Dendritic cell treated with granulocyte-macrophage colony-stimulating factor and Interleukin-4, amounts not matched to agents 40 ng/mL and 50 ng/mL, for 4 days (primary cell): ENCODE data around the gene SCAMP4.
A peak's percentile ranks its signal among the peaks of the same experiment; 100 is the strongest.

Experiments
- H3K27ac Mint-ChIP-seq: one replicate; pipeline ENCODE4 v1.8.0; 2022; ENCODE audit warnings: mild to moderate bottlenecking, mixed read lengths
- H3K27me3 Mint-ChIP-seq: one replicate; pipeline ENCODE4 v1.8.0; 2022; ENCODE audit warnings: mild to moderate bottlenecking, mixed read lengths
- H3K36me3 Mint-ChIP-seq: one replicate; pipeline ENCODE4 v1.8.0; 2022; ENCODE audit warnings: low read depth, mixed read lengths
- H3K4me1 Mint-ChIP-seq: one replicate; pipeline ENCODE4 v1.8.0; 2022; ENCODE audit warnings: low read depth, mixed read lengths
- H3K4me3 Mint-ChIP-seq: one replicate; pipeline ENCODE4 v1.8.0; 2022; ENCODE audit warnings: mild to moderate bottlenecking, moderate library complexity, mixed read lengths
- H3K9me3 Mint-ChIP-seq: one replicate; pipeline ENCODE4 v1.8.0; 2022; ENCODE audit warnings: mixed read lengths
- intact Hi-C: fragments of 100-400 bp; cut with micrococcal nuclease; formaldehyde crosslinking; loops from one replicate; pipeline ENCODE4 v1.15.0; 2022

SCAMP4 gene

DNA sequence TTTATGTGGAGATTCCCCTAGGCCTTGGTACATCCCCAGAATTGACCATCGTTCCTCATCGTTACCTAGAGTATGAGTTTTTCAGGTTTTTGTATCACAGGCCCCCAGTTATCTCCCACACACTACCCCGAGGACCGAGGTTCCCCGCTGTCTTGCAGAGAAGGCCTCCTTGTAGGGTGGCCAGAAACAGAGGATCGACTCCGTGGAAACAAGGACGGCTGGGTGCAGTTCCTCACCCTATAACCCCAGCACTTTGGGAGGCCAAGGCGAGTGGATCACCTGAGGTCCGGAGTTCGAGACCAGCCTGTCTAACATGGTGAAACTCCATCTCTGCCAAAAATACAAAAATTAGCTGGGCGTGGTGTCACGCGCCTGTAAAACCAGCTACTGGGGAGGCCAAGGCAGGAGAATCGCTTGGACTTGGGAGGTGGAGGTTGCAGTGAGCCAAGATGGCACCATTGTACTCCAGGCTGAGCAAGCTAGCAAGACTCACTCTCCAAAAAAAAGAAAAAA, 720 bp downstream of the SCAMP4 start:
- peak overlapping the region; percentile 93 for H3K4me3 Mint-ChIP-seq
- no peaks in the 10 kb centered on the region for H3K27me3 Mint-ChIP-seq
- H3K36me3 Mint-ChIP-seq, result peaks cover 51% of the 10 kb centered on the region
- peaks cover 80% of the 10 kb centered on the region for H3K4me1 Mint-ChIP-seq
- H3K27ac Mint-ChIP-seq, result peak overlapping the region; percentile 99
- H3K9me3 Mint-ChIP-seq, result no peaks in the 10 kb centered on the region
- intact Hi-C loops, result no loop called here

DNA sequence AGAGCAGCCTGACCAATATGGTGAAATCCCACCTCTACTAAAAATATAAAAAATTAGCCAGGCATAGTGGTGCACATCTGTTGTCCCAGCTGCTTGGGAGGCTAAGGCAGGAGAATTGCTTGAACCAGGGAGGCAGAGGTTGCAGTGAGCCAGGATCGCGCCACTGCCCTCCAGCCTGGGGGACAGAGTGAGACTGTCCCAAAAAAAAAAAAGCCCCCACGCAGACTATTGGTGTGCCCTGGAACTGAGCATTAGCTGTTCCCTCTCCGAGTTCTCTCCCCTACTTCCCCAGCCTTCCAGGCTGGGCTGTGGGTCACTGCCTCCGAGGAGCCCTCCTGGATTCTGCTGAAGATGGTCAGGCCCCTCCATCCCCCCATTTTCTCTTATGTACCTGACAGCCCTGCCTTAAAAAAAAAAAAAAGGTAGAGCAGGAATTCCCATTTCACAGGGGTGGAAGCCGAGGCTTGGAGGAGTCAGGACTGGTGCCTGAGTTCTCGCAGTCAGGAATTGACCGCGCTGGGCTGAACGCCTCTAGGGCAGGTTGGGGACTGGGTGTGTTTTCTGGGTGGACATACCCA, 1.9 kb downstream of the SCAMP4 start:
- intact Hi-C loops, result no loop called here

DNA sequence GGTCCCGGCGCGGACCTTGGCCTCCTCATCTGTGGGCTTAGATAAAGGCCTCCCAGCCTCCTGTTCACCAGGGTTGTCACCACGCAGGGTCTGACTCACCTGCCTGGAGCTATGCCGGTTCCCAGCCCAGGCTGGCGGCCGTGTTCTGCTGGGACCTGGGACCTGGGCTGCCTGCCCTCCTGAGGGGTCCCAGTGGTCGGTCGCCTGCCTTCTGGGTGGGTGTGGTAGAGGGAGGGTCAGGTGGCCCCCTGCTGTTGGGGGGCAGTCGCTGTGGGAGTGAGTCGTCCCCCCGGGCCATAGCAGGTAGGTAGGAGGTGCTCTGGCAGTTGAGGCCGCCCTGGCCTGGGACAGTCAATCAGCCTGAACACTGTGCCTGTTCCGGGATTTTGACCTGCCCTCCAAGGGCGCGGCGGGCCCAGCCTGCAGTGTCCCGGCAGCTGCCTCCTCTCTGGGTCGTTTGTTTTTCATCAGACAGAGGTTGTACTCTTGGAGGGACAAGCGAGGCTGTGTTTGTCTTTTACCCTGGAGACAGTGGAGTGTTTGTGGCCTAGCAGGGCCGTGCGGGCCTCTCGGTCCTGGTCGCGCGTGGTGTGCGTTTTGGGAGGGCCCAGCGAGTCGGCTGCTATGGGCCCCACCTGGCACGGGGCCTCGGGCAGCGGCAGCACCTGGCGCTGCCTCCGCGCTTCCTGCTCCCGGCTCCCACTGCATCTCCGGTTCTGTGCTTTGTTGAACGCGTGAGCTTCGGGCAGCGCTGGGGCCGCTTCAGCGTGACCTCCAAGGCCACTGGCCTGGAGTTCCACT, 2.6 kb downstream of the SCAMP4 start:
- Mint-ChIP-seq H3K36me3 (peaks cover 67% of the 10 kb centered on the region), H3K27me3 (no peaks in the 10 kb centered on the region), H3K4me3 (no peak overlapping the region), H3K27ac (peak overlapping the region; percentile 61), H3K4me1 (peaks cover 68% of the 10 kb centered on the region), H3K9me3 (no peaks in the 10 kb centered on the region)
- intact Hi-C loops, result no loop called here

More for the DNA sequence above, 1.9 kb downstream of the SCAMP4 start:
- H3K27ac Mint-ChIP-seq, result peak overlapping the region; percentile 61
- peaks cover 69% of the 10 kb centered on the region for H3K4me1 Mint-ChIP-seq
- H3K9me3 Mint-ChIP-seq, result no peaks in the 10 kb centered on the region
- H3K36me3 Mint-ChIP-seq, result peaks cover 60% of the 10 kb centered on the region
- no peaks in the 10 kb centered on the region for H3K27me3 Mint-ChIP-seq
- peak overlapping the region; percentile 26 for H3K4me3 Mint-ChIP-seq

DNA sequence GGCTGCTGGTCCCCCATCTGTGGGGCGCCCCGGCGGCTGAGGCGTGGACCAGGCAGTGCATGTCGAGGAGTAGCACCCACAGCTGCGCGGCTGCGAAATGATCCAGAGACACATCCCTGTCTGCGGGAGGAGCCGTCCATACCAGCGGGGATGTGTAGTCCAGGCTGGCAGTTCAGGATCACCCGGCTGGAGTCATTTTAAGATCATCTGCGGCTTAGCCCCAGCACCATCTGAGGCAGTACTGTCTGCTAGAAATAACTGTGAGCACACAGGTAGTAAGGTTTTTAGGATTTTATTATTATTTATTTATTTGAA, 3.1 kb downstream of the SCAMP4 start:
- H3K36me3 Mint-ChIP-seq, result peaks cover 72% of the 10 kb centered on the region
- no peak overlapping the region for H3K27ac Mint-ChIP-seq
- no peak overlapping the region for H3K4me3 Mint-ChIP-seq
- H3K27me3 Mint-ChIP-seq, result no peaks in the 10 kb centered on the region
- H3K4me1 Mint-ChIP-seq, result peaks cover 67% of the 10 kb centered on the region
- intact Hi-C loops, result no loop called here
- H3K9me3 Mint-ChIP-seq, result no peaks in the 10 kb centered on the region

DNA sequence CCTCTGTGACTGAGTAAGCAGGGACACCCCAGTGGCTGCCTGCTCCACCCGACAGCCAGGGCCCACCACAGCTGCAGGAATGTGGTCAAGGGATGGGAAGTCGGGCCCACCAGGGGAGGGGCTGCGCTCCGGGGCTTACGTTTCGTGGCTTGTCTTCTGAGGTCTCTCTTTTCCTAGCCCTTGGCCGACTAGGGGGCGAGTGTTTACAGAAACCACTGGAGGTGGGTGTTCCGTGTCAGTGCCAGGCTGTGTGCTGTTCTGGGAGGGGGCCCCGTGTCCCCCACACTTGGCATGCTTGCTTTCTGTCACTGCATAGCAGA, 4.5 kb downstream of the SCAMP4 start:
- H3K27ac Mint-ChIP-seq, result no peak overlapping the region
- H3K4me3 Mint-ChIP-seq, result no peak overlapping the region
- intact Hi-C loops, result no loop called here
- peaks cover 63% of the 10 kb centered on the region for H3K4me1 Mint-ChIP-seq
- H3K9me3 Mint-ChIP-seq, result no peaks in the 10 kb centered on the region
- no peaks in the 10 kb centered on the region for H3K27me3 Mint-ChIP-seq
- peaks cover 86% of the 10 kb centered on the region for H3K36me3 Mint-ChIP-seq

DNA sequence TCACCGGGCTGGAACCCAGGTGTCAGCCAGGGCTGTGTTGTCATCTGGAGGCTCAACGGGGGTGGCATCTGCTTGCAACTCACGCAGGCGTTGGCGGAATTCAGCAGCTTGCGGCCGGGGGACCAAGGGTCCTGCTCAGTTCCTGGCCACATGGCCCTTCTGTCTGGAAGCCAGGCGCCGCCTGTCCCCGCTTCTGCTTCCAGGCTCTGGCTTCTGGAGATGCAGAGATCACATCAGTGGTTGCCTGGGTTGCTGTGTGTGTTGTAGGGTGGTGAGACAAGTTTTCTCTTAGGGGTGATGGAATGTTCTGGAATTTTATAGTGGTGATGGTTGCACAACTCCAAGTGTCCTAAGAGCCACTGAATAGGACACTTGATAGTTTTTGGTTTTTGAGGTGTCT, 5.0 kb downstream of the SCAMP4 start:
- no peaks in the 10 kb centered on the region for H3K9me3 Mint-ChIP-seq
- H3K36me3 Mint-ChIP-seq, result peaks cover 91% of the 10 kb centered on the region
- H3K27ac Mint-ChIP-seq, result no peak overlapping the region
- intact Hi-C loops, result no loop called here
- no peaks in the 10 kb centered on the region for H3K27me3 Mint-ChIP-seq
- H3K4me1 Mint-ChIP-seq, result peaks cover 62% of the 10 kb centered on the region
- H3K4me3 Mint-ChIP-seq, result no peak overlapping the region

DNA sequence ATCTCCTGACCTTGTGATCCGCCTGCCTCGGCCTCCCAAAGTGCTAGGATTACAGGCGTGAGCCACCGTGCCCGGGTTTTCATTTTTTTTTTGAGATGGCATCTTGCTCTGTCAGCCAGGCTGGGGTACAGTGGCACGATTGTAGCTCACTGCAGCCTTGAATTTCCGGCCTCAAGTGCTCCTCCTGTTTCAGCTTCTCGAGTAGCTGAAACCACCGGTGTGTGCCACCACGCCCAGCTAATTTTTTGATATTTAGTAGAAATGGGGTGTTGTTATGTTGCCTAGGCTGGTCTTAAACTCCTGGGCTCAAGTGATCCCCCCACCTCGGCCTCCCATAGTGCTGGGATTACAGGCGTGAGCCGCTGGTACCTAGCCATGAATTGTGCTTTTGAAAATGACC, 5.9 kb downstream of the SCAMP4 start:
- H3K4me1 Mint-ChIP-seq, result peaks cover 64% of the 10 kb centered on the region
- H3K27ac Mint-ChIP-seq, result no peak overlapping the region
- no peaks in the 10 kb centered on the region for H3K9me3 Mint-ChIP-seq
- H3K27me3 Mint-ChIP-seq, result no peaks in the 10 kb centered on the region
- H3K36me3 Mint-ChIP-seq, result peaks cover 92% of the 10 kb centered on the region
- intact Hi-C loops, result no loop called here
- no peak overlapping the region for H3K4me3 Mint-ChIP-seq

DNA sequence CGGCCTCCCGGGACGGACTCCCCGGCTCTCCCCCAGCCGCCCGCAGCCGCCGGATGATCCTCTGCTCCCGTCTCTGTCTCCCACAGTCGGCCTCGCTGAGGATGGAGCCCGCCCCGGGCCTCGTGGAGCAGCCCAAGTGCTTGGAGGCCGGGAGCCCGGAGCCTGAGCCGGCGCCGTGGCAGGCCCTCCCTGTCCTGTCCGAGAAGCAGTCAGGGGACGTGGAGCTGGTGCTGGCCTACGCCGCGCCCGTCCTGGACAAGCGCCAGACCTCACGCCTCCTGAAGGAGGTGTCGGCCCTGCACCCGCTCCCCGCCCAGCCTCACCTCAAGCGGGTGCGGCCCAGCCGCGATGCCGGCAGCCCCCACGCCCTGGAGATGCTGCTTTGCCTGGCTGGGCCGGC, 6.8 kb downstream of the SCAMP4 start:
- no peak overlapping the region for H3K27ac Mint-ChIP-seq
- H3K27me3 Mint-ChIP-seq, result no peaks in the 10 kb centered on the region
- H3K4me1 Mint-ChIP-seq, result peaks cover 67% of the 10 kb centered on the region
- no peaks in the 10 kb centered on the region for H3K9me3 Mint-ChIP-seq
- H3K36me3 Mint-ChIP-seq, result peaks cover 88% of the 10 kb centered on the region
- intact Hi-C loops, result no loop called here
- H3K4me3 Mint-ChIP-seq, result no peak overlapping the region

DNA sequence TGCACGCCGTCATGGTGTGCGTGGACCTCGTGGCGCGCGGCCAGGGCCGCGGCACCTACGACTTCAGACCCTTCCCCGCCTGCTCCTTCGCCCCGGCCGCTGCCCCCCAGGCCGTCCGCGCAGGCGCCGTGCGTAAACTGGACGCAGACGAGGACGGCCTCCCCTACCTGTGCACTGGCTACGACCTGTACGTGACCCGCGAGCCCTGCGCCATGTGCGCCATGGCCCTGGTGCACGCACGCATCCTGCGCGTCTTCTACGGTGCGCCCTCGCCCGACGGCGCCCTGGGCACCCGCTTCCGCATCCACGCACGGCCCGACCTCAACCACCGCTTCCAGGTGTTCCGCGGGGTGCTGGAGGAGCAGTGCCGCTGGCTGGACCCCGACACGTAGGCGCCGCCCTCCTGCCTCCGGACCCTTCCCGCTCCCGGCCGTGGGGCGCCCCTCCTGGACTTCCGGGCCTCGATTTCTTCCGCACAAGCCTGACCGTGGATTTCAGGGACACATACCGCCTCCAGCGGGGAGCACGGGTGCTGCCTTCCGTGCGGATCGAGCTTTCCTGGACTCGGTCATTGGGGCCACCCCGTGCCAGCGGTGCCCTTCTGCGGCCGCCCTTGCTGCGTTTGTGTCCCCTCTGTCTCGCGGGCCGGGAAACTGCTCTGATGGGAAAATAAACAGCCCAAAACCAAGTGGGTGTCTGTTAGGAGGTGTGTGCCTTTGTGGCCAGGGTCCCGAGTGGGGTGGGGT, 7.7 kb downstream of the SCAMP4 start:
- no peaks in the 10 kb centered on the region for H3K9me3 Mint-ChIP-seq

DNA sequence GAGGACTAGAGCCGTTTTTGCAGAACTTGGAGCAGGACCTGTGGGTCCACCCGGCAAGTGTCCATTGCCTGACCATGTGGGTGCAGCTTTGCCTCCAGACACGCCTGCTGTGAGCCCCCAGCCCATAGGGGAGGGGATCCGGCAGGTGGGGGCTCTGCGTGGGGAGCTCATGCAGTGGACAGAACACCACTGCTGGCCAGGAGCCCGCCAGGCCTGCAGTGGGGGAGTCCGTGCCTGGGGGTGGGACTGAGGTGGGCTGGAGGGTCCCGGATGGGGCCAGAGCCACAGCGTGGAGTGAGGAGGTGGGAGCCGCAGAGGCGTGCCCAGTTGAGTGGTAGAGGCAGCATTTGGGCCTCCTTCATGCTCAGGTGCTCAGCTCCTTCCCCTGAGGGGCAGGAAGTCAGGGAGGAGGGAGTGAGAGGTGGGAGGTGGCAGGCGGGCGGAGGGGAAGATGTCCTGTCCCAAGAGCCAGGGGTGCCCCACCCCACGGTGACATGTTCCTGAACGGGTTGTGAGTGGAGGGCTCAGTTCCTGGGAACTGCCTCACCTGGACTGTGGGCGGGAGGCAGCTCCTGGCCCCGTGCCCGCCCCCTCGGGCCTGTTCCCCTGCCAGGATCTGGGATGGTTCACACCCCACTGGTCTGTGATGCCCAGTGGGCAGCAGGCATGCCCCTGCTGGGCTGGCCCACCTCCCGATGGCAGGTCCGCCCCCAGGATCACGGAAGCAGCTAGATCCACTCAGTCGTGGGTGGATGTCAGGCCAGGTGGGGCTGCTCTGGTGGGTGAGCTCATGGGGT, 8.8 kb downstream of the SCAMP4 start:
- H3K27me3 Mint-ChIP-seq, result no peaks in the 10 kb centered on the region
- no peaks in the 10 kb centered on the region for H3K9me3 Mint-ChIP-seq
- H3K27ac Mint-ChIP-seq, result no peak overlapping the region
- H3K36me3 Mint-ChIP-seq, result peaks cover 88% of the 10 kb centered on the region
- intact Hi-C loops, result no loop called here
- H3K4me3 Mint-ChIP-seq, result no peak overlapping the region
- peaks cover 59% of the 10 kb centered on the region for H3K4me1 Mint-ChIP-seq

More for the DNA sequence above, 7.7 kb downstream of the SCAMP4 start:
- Mint-ChIP-seq H3K27ac (no peak overlapping the region), H3K36me3 (peaks cover 88% of the 10 kb centered on the region), H3K27me3 (no peaks in the 10 kb centered on the region), H3K4me1 (peaks cover 66% of the 10 kb centered on the region), H3K4me3 (no peak overlapping the region)
- intact Hi-C loops, result no loop called here

DNA sequence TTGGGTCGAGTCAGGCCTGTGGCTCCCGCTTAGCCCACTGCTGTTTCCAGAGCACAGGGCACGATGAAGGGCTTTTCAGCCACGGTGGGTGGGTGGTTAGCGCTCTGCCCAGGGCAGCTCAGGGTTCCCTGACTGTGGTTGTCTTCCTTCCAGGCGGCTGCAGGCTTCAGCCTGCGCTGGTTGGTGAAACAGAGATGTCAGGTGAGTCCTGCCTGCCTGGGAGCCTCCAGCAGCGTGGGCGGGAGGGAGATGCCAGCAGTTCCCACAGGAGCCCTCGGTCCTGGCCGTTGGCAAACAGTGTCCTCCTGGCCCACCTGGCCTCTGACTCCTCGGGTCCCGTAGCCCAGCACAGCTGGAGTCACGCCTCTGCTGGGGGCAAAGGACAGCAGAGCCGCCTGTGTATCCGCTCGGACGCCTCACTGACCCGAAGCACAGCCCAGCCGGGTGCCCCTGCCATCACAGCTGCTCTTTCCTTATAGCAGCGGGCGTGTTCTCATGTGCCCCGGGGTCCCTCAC, 9.7 kb downstream of the SCAMP4 start:
- no peak overlapping the region for H3K27ac Mint-ChIP-seq
- peaks cover 50% of the 10 kb centered on the region for H3K4me1 Mint-ChIP-seq
- intact Hi-C loops, result no loop called here
- no peaks in the 10 kb centered on the region for H3K27me3 Mint-ChIP-seq
- no peaks in the 10 kb centered on the region for H3K9me3 Mint-ChIP-seq
- no peak overlapping the region for H3K4me3 Mint-ChIP-seq
- peaks cover 88% of the 10 kb centered on the region for H3K36me3 Mint-ChIP-seq

DNA sequence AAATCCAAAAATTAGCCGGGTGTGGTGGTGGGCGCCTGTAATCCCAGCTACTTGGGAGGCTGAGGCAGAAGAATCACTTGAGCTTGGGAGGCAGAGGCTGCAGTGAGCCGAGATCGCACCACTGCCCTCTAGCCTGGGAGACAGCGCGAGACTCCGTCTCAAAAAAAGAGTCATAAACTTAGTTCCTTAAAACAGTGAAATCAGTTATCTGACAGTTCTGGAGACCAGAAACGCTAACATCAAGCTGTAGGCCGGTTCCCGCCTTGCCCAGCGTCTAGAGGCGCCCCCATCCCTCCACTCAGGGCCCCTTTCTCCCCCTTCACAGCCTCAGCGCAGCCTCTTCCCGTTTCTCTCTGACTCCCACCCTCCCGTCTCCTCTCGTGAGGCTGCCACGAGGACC, 11.9 kb downstream of the SCAMP4 start:
- H3K36me3 Mint-ChIP-seq, result peaks cover 93% of the 10 kb centered on the region
- peaks cover 56% of the 10 kb centered on the region for H3K4me1 Mint-ChIP-seq
- H3K27me3 Mint-ChIP-seq, result no peaks in the 10 kb centered on the region
- intact Hi-C loops, result no loop called here
- peak overlapping the region; percentile 18 for H3K4me3 Mint-ChIP-seq
- H3K9me3 Mint-ChIP-seq, result no peaks in the 10 kb centered on the region
- peak overlapping the region; percentile 86 for H3K27ac Mint-ChIP-seq

DNA sequence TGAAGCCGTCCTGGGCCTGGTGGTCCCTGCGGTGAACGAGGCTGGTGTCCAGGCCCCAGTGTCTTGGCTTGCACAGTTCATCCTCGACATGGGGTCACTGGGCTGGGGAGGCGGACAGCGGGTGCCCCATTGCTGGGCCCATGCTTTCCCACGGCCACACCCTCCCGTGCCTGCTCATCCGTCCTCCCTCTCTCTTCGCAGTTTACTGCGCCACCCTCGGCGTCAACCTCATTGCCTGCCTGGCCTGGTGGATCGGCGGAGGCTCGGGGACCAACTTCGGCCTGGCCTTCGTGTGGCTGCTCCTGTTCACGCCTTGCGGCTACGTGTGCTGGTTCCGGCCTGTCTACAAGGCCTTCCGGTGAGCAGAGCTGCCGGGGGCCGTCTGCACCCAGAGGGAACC, 12.7 kb downstream of the SCAMP4 start:
- peaks cover 61% of the 10 kb centered on the region for H3K4me1 Mint-ChIP-seq
- H3K27me3 Mint-ChIP-seq, result no peaks in the 10 kb centered on the region
- peak overlapping the region; percentile 86 for H3K27ac Mint-ChIP-seq
- H3K9me3 Mint-ChIP-seq, result no peaks in the 10 kb centered on the region
- intact Hi-C loops, result no loop called here
- H3K4me3 Mint-ChIP-seq, result no peak overlapping the region
- H3K36me3 Mint-ChIP-seq, result peaks cover 93% of the 10 kb centered on the region
